ENCODE data around the gene TMEM91. TPM values are rescaled to one million over a fixed set of nuclear protein-coding genes. Genes with fewer than 3 reads are reported as not detected.

The TMEM91 gene
- polyA plus RNA-seq, 1 of the 3 experiments (the other 2 are of a cell fraction): 5.7 TPM

DNA sequence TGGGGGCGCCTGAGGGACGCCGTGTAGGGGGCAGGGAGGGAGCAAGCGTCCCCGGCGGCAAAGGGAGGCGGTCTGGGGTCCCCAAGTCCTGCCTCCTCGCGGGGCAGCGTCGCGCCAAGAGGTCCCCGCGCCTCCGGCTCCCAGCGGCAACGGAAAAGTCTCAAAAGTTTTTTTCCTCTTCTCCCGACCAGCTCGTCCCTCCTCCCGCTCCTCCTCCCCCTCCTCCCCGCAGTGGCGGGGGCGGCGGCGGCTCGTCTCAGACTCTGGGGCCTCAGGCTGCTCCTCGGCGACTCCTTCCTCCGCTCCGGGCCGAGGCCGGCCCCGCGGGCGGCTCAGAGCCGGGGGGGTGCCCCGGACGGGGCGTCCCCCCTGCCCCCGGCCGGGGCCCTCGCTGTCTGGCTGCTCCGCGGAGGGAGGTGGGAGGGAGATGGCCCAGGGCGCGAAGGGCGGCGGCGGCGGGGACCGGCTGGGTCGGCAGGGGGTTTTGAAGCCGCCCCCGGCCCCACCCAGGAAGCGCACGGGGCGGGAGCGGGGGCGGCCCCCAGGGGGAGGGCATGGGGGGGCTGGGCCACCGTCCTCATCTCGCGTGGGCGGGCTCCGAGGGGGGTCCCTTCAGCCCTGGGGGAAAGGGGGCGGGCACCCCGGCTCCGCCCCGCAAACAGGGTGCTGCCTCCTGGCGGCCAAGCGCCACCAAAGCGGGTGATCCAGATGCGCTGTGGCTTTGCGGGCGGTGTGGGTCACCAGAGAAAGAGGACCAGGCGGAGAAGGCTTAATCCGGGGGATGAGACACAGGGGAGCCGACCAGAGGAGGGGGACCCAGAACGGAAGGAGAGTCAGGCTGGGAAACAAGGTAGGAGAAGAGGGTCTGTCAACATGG is 22.6 kb upstream of the TMEM91 start, which contains the start of gene TGFB1 (continued):
- TF ChIP-seq, protein P1, sequence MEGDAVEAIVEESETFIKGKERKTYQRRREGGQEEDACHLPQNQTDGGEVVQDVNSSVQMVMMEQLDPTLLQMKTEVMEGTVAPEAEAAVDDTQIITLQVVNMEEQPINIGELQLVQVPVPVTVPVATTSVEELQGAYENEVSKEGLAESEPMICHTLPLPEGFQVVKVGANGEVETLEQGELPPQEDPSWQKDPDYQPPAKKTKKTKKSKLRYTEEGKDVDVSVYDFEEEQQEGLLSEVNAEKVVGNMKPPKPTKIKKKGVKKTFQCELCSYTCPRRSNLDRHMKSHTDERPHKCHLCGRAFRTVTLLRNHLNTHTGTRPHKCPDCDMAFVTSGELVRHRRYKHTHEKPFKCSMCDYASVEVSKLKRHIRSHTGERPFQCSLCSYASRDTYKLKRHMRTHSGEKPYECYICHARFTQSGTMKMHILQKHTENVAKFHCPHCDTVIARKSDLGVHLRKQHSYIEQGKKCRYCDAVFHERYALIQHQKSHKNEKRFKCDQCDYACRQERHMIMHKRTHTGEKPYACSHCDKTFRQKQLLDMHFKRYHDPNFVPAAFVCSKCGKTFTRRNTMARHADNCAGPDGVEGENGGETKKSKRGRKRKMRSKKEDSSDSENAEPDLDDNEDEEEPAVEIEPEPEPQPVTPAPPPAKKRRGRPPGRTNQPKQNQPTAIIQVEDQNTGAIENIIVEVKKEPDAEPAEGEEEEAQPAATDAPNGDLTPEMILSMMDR (IDR thresholded peaks at IDR 0.05): peak; percentile 88
- TF ChIP-seq, protein P2, sequence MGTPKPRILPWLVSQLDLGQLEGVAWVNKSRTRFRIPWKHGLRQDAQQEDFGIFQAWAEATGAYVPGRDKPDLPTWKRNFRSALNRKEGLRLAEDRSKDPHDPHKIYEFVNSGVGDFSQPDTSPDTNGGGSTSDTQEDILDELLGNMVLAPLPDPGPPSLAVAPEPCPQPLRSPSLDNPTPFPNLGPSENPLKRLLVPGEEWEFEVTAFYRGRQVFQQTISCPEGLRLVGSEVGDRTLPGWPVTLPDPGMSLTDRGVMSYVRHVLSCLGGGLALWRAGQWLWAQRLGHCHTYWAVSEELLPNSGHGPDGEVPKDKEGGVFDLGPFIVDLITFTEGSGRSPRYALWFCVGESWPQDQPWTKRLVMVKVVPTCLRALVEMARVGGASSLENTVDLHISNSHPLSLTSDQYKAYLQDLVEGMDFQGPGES (IDR thresholded peaks at IDR 0.05; ENCODE audit: low read depth, low read length): no peak
- TF ChIP-seq, protein P3, sequence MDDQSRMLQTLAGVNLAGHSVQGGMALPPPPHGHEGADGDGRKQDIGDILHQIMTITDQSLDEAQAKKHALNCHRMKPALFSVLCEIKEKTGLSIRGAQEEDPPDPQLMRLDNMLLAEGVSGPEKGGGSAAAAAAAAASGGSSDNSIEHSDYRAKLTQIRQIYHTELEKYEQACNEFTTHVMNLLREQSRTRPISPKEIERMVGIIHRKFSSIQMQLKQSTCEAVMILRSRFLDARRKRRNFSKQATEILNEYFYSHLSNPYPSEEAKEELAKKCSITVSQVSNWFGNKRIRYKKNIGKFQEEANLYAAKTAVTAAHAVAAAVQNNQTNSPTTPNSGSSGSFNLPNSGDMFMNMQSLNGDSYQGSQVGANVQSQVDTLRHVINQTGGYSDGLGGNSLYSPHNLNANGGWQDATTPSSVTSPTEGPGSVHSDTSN (IDR thresholded peaks at IDR 0.05): peak; percentile 12; the same call in 1 of the 2 replicates
- TF ChIP-seq GATA2 (CRISPR knock-in tag; IDR thresholded peaks at IDR 0.05): no peak
- no peak for TF ChIP-seq RCOR1 (IDR thresholded peaks at IDR 0.05; ENCODE audit: low read length)
- no peak for TF ChIP-seq TEAD4 (IDR thresholded peaks at IDR 0.05; ENCODE audit: borderline replicate concordance, insufficient read depth)
- TF ChIP-seq RXRA (IDR thresholded peaks at IDR 0.05; ENCODE audit: borderline replicate concordance, low read depth): no peak
- no peak for TF ChIP-seq NRF1 (IDR thresholded peaks at IDR 0.05; ENCODE audit: low read depth, low read length)
- peak; percentile 36; the same call in 1 of the 2 replicates for TF ChIP-seq TCF12 (IDR thresholded peaks at IDR 0.05)
- peak; percentile 43; the same call in 1 of the 2 replicates for TF ChIP-seq SIN3A (IDR thresholded peaks at IDR 0.05; ENCODE audit: borderline replicate concordance, low read depth, low read length)
- TF ChIP-seq FOXM1 (IDR thresholded peaks at IDR 0.05; ENCODE audit: low read depth): no peak

DNA sequence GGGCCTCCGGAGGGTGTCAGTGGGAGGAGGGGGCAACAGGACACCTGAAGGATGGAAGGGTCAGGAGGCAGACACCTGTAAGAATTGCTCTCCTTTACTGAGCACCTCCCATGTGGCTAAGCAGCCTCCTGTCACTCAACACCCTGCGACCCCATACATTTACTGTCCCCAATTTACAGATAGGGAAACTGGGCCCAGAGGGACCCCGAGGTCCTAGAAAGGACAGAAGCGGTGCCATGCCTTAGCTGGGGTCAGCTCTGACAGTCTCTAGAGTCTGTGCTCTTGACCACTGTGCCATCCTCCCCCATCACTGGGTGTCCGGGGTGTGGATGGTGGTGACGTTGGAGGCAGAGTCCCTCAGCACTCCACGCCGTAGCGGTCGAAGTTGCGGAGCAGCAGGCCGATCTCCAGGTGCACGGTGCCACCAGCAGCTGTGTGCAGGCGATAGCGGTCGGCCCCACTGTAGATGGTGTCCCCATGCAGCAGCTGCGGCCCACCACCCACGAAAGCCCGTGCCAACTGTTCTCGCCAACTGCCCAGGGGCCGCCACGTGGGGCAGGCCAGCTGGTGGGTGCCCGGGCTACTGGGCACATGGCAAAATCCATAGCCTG is 21.9 kb upstream of the TMEM91 start:
- Histone ChIP-seq H3K27me3 (ENCODE audit: insufficient read depth) (no peaks in the 10 kb centered on the region), H3K4me1 (ENCODE audit: control insufficient read depth in 1 of 2, insufficient read depth in 2 of 2, low read depth in 1 of 2, low read length in 1 of 2) (peaks cover 0 to 34% of the 10 kb centered on the region in 2 experiments; a peak in 2 of 4 replicates), H3K9ac (no peak overlapping the region), H3K79me2 (ENCODE audit: insufficient read depth) (peaks cover 42% of the 10 kb centered on the region), H3K4me2 (peak overlapping the region; percentile 99; the same call in 1 of the 2 replicates), H3F3A (replicated peaks; ENCODE audit: insufficient read depth) (peaks cover 9% of the 10 kb centered on the region), H3K4me3 (ENCODE audit: low read depth in 2 of 2, low read length in 1 of 2) (peak overlapping the region; percentile 65 to 99; a peak in 3 of 4 replicates), H3K27ac (ENCODE audit: low read depth in 2 of 2, low read length in 1 of 2) (peak overlapping the region in 1 of 2 experiments; percentile 79; a peak in 2 of 4 replicates), H3K36me3 (replicated peaks in 1 of 2; ENCODE audit: control insufficient read depth in 1 of 2, insufficient read depth in 2 of 2, low read length in 1 of 2) (peaks cover 0 to 6% of the 10 kb centered on the region in 2 experiments), H3K9me3 (no peaks in the 10 kb centered on the region), H3K9me2 (no peaks in the 10 kb centered on the region), H2AFZ (ENCODE audit: low read depth) (no peak overlapping the region), H4K20me1 (ENCODE audit: insufficient read depth) (peaks cover 38% of the 10 kb centered on the region)
- TF ChIP-seq, protein P1 (IDR thresholded peaks at IDR 0.05): no peak
- CTCF ChIA-PET: interaction anchor here (0.6 to 3.6 kb wide), 7 partner anchors 9 to 150 kb away, joined by 3 to 15 read pairs (median 5); partner anchors contain the start of genes B9D2, CCDC97 and HNRNPUL1
- no peak for DNase-seq
- 82% methylated on average over 6 of the region's 23 CpGs for WGBS (ENCODE audit: low lambda C conversion rate)
- POLR2A ChIA-PET: no interaction called here

All from SK-N-SH (cell line).